WTC11 (cell line): ENCODE results near the gene LYZL4. TPM values are rescaled to one million over a fixed set of nuclear protein-coding genes. Genes with fewer than 3 reads are reported as not detected.

Experiments
- ATAC-seq: fragments of 200-7000 bp; cut with Tn5 transposase; 2 replicates; pipeline ENCODE4 v1.10.0; 2021; ENCODE audit warnings: mild to moderate bottlenecking, moderate library complexity
- CTCF ChIA-PET: fragments of 300-600 bp; sonication (Branson Sonifier 250); formaldehyde crosslinking; loops from one replicate; lab custom pipeline; 2021; ENCODE audit warnings: antibody characterized with exemption; lab: Charles Lee
- POLR2A ChIA-PET: fragments of 350-600 bp; sonication (Branson Sonifier 250); formaldehyde crosslinking; loops from one replicate; lab custom pipeline; 2021; ENCODE audit warnings: antibody characterized with exemption; lab: Charles Lee
- DNase-seq: peaks from one replicate; pipeline ENCODE4 v3.0.0; 2021; ENCODE audit warnings: low spot score
- H3K27ac Mint-ChIP-seq: 2 replicates; pipeline ENCODE4 v1.8.0; 2021; ENCODE audit warnings: mixed read lengths
- H3K27me3 Mint-ChIP-seq: 2 replicates; pipeline ENCODE4 v1.8.0; 2021; ENCODE audit warnings: low read depth, mild to moderate bottlenecking, moderate library complexity, mixed read lengths
- H3K36me3 Mint-ChIP-seq: 2 replicates; pipeline ENCODE4 v1.8.0; 2021; ENCODE audit warnings: mixed read lengths
- H3K4me1 Mint-ChIP-seq: 2 replicates; pipeline ENCODE4 v1.8.0; 2022; ENCODE audit warnings: mixed read lengths
- H3K4me3 Mint-ChIP-seq: 2 replicates; pipeline ENCODE4 v1.8.0; 2021; ENCODE audit warnings: mild to moderate bottlenecking, moderate library complexity, mixed read lengths
- H3K9me3 Mint-ChIP-seq: 2 replicates; pipeline ENCODE4 v1.8.0; 2021; ENCODE audit warnings: mixed read lengths
- AR ChIP-seq: fragments of 250-450 bp; sonication (Bioruptor Pico); IDR thresholded peaks from 2 replicates; pipeline ENCODE4 v1.9.0; 2021; ENCODE audit warnings: mild to moderate bottlenecking
- ARID4B ChIP-seq: sonication (generic); formaldehyde crosslinking; IDR thresholded peaks from 2 replicates; pipeline ENCODE4 v1.8.0; 2023; ENCODE audit warnings: missing genetic modification reagents, mild to moderate bottlenecking, borderline replicate concordance
- ATF2 ChIP-seq: sonication (generic); formaldehyde crosslinking; IDR thresholded peaks from 2 replicates; pipeline ENCODE4 v1.8.1; 2022; ENCODE audit warnings: low read depth, missing genetic modification reagents, borderline replicate concordance
- JUN ChIP-seq: sonication (generic); formaldehyde crosslinking; IDR thresholded peaks from 2 replicates; pipeline ENCODE4 v1.8.0; 2023; ENCODE audit warnings: mild to moderate bottlenecking, missing genetic modification reagents
- MLX ChIP-seq: sonication (generic); formaldehyde crosslinking; IDR thresholded peaks from 2 replicates; pipeline ENCODE4 v1.8.1; 2023; ENCODE audit warnings: mild to moderate bottlenecking, missing genetic modification reagents, moderate library complexity
- NR2C2 ChIP-seq: sonication (generic); formaldehyde crosslinking; IDR thresholded peaks from 2 replicates; pipeline ENCODE4 v1.8.0; 2022; ENCODE audit warnings: mild to moderate bottlenecking, missing genetic modification reagents
- NR3C1 ChIP-seq: sonication (generic); formaldehyde crosslinking; conservative IDR thresholded peaks from 2 replicates; pipeline ENCODE4 v1.8.1; 2023; ENCODE audit warnings: low read depth, mild to moderate bottlenecking, missing genetic modification reagents
- PREB ChIP-seq: sonication (generic); formaldehyde crosslinking; IDR thresholded peaks from 2 replicates; pipeline ENCODE4 v1.8.1; 2022; ENCODE audit warnings: mild to moderate bottlenecking, missing genetic modification reagents, moderate library complexity, borderline replicate concordance
- PRRX2 ChIP-seq: fragments of 250-450 bp; sonication (Bioruptor Pico); IDR thresholded peaks from 2 replicates; pipeline ENCODE4 v1.8.0; 2021; ENCODE audit warnings: mild to moderate bottlenecking
- SMAD3 ChIP-seq: sonication (generic); formaldehyde crosslinking; IDR thresholded peaks from 2 replicates; pipeline ENCODE4 v1.8.0; 2022; ENCODE audit warnings: missing genetic modification reagents, mild to moderate bottlenecking, borderline replicate concordance
- SP1 ChIP-seq: sonication (generic); formaldehyde crosslinking; conservative IDR thresholded peaks from 2 replicates; pipeline ENCODE4 v1.8.1; 2022; ENCODE audit warnings: missing genetic modification reagents
- ZBTB21 ChIP-seq: sonication (generic); formaldehyde crosslinking; IDR thresholded peaks from 2 replicates; pipeline ENCODE4 v1.8.1; 2023; ENCODE audit warnings: mild to moderate bottlenecking, missing genetic modification reagents, borderline replicate concordance
- ZNF532 ChIP-seq: fragments of 250-450 bp; sonication (Bioruptor Pico); IDR thresholded peaks from 2 replicates; pipeline ENCODE4 v1.9.0; 2021; ENCODE audit warnings: mild to moderate bottlenecking, borderline replicate concordance
- total RNA-seq: library from RNA; stranded (reverse); gene quantifications from 3 replicates; pipeline ENCODE4 v1.2.3, GENCODE V29; 2021

Gene LYZL4
- total RNA-seq, 1 experiment from 2014 or later = not detected

DNA sequence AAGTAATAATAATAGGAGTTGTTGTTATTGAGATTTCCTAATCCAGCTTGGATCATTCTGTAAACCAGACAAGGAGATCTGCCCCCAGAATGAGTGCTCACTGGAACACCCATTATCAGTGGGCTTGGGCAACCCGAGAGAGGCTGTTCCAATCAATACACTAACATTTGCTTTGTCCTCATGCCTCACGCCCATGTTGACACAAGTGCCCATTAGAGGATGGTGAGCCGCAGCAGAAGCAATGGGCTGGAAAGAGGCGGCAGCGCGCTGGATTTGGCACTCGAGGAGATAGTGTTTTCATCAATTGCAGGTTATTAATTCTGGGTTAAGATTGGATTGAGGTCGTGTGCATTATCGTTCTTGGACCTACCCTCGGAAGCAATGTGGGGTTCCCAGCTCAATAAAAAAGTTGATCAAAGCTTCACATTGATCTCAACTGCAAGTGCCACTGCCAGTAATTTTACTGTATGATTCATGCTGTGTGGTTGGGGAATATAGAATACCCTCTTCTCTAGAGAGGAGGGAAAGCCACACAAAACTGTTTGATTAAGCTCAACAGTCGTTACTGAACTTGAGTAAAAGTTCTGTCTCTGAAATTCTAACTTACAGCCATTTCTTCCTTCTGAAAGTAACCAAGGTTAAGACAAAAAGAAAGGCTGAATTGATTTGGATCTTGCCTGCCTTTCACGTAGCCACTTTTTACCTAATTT lies 15.7 kb downstream of the LYZL4 start:
- CTCF ChIA-PET = no interaction called here
- Mint-ChIP-seq H3K4me1 (no peaks in the 10 kb centered on the region), H3K36me3 (no peaks in the 10 kb centered on the region), H3K9me3 (no peaks in the 10 kb centered on the region), H3K4me3 (no peak overlapping the region), H3K27ac (no peak overlapping the region), H3K27me3 (no peaks in the 10 kb centered on the region)
- TF ChIP-seq SP1 (no peak), PREB (CRISPR knock-in tag) (no peak)
- no peak for ATAC-seq
- POLR2A ChIA-PET = no interaction called here
- DNase-seq = no peak

GRCh38 chr3:42387802-42388651 lies 22.4 kb downstream of the LYZL4 start:
- no peak for DNase-seq
- H3K27ac Mint-ChIP-seq = no peak overlapping the region

DNA sequence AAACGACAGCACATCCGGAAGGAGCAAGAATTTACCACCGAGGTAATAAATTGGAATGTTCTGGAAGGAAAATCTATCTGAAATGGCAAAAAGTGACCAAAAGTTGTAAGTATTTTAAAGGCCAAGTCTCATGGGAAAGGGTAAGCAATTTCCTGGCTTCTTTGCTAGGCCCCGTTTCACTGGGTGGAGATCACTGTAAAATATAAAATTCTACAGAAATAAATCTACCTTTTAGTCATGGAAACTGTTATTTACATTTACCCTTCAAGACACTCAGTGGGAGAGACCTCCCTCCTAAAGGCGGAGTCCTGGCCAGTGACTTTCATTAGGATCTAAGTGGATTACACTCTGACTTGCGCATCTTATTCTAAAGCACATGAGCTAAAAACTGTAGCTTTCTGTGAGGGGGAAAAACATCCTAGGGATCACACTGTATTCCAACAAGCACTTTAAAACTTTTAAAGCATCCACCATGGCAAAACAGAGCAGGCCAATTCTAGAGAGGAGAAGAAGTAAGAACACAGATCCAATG lies 28.8 kb downstream of the LYZL4 start:
- no peaks in the 10 kb centered on the region for H3K36me3 Mint-ChIP-seq
- CTCF ChIA-PET = interaction anchor here (0.8 to 1.8 kb wide), 3 partner anchors 62 to 155 kb away, joined by 3 to 4 read pairs (median 4); no protein-coding TSS in a partner anchor
- H3K4me3 Mint-ChIP-seq = no peak overlapping the region
- H3K4me1 Mint-ChIP-seq = peaks cover 6% of the 10 kb centered on the region
- DNase-seq (no peak), ATAC-seq (no peak)
- H3K27ac Mint-ChIP-seq = no peak overlapping the region
- H3K9me3 Mint-ChIP-seq = no peaks in the 10 kb centered on the region
- no peaks in the 10 kb centered on the region for H3K27me3 Mint-ChIP-seq
- POLR2A ChIA-PET = no interaction called here
- no peak for TF ChIP-seq PRRX2
- TF ChIP-seq AR (CRISPR knock-in tag) = no peak
- TF ChIP-seq ZNF532 = no peak
- TF ChIP-seq ATF2 (CRISPR knock-in tag) = no peak
- no peak for TF ChIP-seq MLX (CRISPR knock-in tag)
- TF ChIP-seq ZBTB21 (CRISPR knock-in tag) = no peak
- no peak for TF ChIP-seq SP1
- no peak for TF ChIP-seq ARID4B (CRISPR knock-in tag)
- no peak for TF ChIP-seq NR3C1

More at GRCh38 chr3:42387802-42388651, 22.4 kb downstream of the LYZL4 start:
- CTCF ChIA-PET = interaction anchor here (0.6 to 2.0 kb wide), 2 partner anchors 55 to 138 kb away, joined by 3 to 7 read pairs; no protein-coding TSS in a partner anchor
- H3K36me3 Mint-ChIP-seq = no peaks in the 10 kb centered on the region
- POLR2A ChIA-PET = no interaction called here
- ATAC-seq = no peak
- TF ChIP-seq SMAD3 (CRISPR knock-in tag) (no peak), NR2C2 (CRISPR knock-in tag) (no peak), JUN (CRISPR knock-in tag) (no peak)
- TF ChIP-seq, all 79 proteins: peak for 0
- Mint-ChIP-seq H3K9me3 (no peaks in the 10 kb centered on the region), H3K4me1 (no peaks in the 10 kb centered on the region; the same call in 1 of the 2 replicates), H3K4me3 (no peak overlapping the region), H3K27me3 (no peaks in the 10 kb centered on the region)
